SIG-M5 (cell line): ENCODE results near the gene ACTG2.
"Not testable (repeated sequence)": the region's sequence is repeated elsewhere in the genome, so short reads cannot be mapped to it uniquely, and the experiment has no call there.

Experiments
- DNase-seq: peaks from one replicate; lab custom pipeline; 2025; lab: John Stamatoyannopoulos, UW

The ACTG2 gene

DNA sequence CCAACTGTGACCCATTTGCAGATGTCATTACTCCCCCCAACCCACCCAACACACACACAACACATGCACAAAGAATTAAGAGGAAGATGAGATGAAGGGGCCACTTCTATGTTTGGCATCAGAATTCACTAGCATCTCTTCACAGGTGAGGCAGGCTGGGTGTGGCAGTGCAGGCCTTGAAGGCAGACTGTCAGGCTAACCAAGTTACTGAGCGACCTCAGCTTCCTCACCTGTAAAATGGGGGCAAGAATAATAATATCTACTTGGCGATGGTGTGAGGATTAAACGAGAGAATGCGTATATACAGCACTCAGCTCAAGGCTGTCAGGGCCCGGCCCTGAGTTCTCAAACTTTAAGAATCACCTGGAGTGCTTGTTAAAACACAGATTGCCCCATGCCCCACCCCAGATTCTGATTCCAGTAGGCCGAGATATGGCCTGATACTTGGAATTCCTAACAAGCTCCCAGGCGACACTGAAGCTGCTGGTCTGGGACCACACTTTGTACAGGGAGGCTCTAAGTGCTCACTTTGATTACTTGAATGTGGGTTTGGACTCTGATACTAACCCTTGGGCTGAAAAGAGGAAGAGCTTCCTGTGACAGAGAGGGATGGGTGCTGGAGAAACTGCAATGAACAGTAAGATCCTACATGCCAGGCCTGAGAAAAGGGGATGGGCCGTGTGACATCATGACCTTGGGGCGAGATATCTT is 1.1 kb downstream of the ACTG2 start:
- DNase-seq = no peak

DNA sequence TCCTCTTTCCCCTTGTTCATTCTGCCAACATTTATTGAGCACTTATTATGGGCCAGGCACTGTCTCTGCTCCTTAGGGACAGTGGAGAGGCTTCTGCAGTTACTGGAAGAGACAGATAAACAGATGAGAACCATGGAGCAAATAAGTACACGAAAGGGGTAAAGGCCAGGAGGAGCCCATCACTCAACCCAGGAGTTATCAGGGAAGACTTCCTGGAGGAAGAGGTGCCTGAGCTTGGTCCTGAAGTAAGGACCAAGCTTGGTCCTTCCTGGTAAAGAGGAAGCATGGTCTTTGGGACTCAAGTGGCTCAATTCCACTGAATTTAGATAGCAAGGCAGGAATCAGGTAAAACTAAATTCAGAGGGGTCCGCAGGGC is 1.7 kb downstream of the ACTG2 start:
- DNase-seq = no peak

DNA sequence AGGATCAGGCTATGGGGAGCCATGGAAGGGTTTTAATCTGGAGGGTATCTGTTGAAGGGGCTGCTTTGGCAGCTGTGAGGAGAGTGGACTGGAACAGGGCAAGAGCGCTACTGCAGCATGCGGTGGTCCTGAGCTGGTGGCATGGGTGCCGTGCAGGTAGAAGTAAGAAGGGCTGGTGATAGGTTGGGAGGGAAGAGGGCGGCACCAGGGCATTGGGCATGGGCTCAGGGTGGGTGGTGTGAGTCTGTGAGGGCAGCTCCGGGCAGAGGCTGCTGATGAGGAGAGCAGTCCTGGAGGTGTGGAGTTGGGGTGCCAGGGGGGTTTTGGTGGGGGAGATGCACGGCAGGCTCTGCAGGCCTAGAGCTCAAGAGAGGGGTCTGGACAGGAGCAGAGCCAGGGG is 2.1 kb downstream of the ACTG2 start:
- no peak for DNase-seq

DNA sequence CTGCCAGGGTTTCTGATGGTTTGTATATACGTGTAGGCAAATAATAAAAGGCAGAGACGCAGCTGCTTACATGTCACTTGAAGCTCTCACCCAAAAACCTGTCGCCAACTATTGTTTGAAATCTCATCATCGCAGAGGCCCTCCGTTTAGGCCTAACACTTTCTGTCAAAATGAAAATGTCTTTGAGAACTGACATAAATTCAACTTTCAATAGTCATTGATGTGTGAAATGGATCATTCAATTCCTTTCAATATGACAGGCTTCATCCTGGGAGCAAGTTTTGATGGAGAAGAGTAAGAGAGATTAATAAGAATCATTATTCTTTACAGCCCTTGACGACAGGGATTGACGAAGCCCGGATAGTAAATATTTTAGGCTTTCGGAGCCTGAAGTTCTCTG is 2.7 kb downstream of the ACTG2 start:
- DNase-seq = no peak

DNA sequence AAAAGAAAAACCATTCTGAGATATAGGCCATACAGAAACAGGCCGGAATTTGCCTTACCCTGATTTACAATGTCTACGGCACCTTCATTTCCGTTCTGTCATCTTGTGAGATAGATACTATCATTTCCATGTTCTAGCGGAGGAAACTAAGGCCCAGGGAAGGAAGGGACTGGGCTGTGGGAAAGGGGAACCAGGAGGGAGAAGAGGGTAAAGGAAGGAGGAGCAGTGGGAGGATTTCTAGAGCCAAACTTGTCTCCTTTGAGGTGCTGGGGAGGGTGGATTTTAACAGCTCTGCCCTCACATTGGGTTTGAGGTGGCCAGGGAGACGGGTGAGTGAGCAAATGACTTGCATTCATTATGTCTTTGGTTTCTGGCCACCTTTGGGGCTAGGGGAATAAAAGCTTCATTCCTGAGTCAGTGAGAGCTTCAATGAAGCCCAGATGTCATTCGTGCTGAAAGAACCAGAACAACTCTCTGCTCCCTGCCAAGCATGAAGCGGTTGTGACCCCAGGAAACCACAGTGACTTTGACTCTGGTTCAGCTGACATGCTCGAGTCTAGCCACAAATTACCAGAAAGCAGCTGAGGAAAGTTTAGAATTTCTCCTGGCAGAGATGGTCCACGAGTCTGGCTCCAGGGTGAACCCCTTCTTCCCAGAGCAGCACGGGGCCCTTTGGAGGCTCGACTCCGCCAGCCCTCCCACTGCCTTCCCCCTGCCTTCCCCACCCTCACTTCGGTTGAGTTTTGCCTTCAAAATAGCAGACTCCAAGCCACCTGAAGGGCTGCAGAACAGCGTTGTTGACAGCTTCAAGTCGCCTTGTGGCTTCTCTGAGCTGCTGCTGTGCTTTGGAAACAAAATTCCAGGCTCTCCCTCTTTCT is 3.8 kb downstream of the ACTG2 start:
- DNase-seq = no peak

DNA sequence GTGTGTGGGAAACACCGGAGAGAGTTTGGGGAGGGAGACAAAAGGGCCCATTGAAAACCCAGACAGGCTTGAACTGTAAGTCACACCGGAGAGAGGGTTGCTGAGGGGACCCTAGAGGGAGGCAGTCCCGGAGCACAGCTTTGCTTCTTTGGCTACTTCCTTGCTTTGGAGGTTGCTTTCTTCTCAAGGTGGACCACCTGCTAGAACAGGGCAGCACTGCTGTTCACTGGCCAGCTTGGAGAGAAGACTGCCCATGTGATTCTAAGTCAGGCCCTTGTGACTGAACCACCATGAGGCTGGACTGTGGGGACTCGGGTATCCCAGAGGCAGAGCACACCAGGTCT is 4.4 kb downstream of the ACTG2 start:
- no peak for DNase-seq

DNA sequence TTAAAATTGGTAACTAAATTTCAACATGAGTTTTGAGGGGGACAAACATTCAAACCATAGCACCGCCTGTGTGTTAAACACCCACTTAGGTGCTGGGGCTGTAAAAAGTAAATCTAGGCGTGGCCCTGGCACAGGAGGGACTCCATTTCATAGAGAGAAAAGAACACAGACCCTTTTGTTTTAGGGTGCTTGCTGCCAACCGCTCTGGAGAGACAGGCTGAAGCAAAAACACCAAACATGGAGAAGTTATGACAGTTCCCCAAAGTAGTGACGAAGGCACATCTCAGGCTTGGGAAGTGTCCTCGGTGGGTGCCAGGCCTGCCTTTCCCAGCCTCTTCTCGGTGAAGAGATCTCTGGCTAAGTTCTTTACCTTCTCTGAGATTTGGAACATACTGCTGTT is 5.1 kb downstream of the ACTG2 start:
- no peak for DNase-seq

DNA sequence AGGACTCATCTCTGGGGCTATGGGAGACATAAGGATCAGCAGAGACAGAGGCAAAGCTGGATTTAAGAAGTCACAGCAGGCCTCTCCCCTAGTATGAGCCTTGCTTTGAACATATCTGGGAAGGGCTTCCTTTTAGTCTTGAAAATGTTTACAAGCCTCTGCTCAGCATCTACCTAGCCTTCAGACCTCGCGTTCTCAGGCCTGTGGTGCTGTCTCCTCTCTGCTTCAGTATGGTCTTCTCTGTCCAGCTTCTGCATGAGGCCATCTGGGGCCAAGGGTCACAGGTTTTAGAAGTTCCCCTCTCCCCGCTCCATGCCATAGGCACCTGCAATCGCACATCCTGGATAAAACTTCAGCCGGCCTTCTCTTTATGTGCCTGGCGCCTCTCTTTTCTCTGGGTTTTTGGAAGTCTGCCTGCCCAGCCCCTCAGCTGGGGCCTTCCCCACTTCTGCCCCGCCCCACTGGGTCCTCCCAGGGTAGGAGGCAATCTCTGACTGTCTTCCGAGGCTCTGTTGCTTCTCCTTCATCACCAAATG is 7.1 kb downstream of the ACTG2 start:
- no peak for DNase-seq

DNA sequence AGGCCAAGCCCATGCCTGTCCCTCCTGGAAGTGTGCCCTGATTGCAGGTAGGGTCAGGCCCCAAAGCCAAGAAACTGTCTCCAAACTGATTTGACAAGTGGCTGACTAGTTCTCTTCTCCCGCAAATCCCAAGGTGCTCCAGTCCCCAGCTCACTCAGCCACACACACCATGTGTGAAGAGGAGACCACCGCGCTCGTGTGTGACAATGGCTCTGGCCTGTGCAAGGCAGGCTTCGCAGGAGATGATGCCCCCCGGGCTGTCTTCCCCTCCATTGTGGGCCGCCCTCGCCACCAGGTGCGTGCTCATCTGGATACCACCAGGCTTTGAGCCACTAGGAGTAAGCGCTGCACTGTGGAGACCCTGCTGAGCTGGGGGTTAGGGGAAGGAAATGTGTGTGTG is 8.3 kb downstream of the ACTG2 start:
- no peak for DNase-seq

DNA sequence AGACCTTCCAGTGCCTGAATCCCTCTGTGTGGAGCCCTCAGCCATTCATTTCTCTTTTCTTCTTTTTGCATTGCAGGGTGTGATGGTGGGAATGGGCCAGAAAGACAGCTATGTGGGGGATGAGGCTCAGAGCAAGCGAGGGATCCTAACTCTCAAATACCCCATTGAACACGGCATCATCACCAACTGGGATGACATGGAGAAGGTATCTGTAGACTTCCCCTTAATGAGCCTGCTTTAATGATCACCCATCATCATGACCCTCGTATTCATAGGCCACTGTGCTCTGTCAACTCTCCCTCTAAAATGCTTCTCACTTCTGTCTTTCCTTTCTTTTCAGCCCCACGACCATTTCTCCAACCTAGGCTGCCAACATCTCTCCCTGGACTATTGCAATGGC is 9.5 kb downstream of the ACTG2 start:
- no peak for DNase-seq

DNA sequence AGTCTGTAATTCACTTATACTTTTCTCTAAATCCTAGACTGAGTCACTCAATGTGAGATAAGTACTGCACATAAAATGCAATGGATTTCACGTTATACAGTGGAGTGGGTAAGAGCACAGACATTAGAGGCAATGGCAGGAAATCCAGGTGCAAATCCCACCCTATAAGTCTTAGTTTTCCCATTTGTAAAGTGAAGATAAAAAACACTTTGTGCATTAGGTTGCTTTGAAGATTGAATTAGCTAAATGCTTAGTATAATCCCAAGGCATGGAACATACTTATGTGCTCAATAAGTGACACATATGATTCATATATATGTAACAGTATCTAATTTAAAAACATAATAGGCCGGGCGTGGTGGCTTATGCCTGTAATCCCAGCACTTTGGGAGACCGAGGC is 10.5 kb downstream of the ACTG2 start:
- DNase-seq = no peak

DNA sequence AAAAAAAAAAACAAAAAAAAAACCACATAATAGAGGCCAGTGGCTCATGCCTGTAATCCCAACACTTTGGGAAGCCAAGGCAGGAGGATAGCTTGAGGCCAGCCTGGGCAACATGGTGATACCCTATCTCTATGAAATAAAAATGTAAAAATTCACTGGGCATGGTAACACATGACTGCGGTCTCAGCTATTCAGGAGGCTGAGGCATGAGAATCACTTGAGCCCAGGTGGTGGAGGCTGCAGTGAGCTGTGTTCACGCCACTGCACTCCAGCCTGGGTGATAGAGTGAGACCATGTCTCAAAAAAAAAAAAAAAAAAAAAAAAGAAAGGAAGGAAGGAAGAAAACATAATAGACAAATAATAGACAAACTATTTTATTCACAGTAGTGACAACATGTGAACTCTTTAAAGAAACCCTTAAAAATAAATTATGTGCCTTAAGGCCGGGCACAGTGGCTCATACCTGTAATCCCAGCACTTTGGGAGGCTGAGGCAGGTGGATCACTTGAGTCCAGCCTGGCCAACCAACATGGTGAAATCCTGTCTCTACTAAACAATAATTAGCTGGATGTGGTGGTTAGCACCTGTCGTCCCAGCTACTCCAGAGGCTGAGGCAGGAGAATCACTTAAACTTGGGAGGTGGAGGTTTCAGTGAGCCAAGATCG is 11.3 kb downstream of the ACTG2 start:
- not testable (repeated sequence) for DNase-seq

DNA sequence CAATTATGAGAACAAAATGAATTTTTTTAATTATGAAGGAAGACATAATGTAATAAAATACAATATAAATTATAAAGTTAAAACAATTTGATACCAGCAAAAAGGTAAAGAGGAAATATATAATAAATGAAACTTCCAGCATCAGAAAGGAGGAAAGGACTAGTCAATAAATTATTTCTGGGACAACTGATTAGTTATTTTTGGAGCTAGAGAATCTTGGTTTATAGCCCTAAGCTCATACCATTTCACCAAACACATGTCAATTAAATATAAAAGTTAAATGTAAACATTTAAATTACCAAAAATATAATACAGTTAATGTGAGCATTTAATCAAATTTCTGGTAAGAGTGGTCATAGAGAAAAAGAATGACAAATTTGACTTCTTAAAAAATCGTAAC is 12.1 kb downstream of the ACTG2 start:
- DNase-seq = no peak

DNA sequence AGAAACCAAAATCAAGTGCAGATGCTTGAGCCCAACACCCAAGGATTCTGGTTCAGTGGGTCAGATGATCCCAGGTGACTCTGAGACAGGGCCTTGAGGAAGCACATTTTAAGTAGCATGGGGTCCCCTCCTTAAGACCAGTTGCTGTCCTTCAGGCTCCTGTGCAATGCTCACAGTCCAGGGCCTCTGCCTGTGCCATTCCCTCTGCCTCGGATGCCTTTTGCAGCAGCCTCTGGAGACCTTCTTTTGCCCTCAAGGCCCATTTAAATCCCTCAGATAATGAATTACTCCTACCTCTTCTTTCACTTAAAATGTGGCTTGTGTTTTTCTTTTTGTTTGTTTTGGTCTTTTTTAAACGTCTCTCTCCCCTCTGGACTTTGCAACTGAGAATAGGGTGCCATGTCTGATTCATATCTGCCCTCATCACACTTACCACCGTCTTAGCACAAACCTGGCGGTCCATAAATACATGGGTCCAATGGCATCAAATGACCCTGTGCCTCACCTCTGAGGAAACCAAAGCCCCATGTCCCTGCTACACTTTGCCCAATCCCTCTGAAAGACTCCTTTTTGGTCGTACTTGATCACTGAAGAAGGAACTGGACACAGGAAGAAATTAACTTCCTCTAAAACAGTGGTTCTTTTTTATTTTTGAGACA is 14.2 kb downstream of the ACTG2 start:
- no peak for DNase-seq

DNA sequence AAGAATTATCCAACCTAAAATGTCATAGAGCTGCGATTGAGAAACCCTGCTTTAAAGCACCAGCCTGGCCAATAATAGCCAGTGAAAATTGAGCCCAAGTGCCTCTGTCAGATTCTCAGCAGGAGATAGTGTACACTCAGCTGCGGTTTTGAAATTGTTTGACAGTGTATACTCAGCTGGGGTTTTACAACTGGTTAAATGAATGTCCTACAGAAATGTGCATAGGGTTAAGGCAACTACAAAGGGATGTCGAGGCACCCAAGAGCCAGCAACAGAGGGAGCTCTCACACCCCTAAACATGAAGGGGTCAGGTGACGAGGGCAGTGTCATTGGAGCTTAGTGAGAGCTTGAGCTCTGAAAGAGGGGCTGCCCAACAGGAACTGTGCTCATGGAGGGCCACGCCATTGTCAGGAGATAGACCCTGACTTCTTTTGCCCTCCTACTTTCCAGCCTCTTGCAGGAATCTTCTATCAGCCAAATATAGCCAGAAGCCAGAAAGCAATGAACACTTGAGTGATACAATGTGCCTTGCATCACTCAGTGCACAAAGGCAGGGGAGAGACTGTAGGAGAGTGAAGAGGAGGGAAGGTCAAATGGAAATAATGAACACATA is 15.1 kb downstream of the ACTG2 start:
- DNase-seq = no peak

DNA sequence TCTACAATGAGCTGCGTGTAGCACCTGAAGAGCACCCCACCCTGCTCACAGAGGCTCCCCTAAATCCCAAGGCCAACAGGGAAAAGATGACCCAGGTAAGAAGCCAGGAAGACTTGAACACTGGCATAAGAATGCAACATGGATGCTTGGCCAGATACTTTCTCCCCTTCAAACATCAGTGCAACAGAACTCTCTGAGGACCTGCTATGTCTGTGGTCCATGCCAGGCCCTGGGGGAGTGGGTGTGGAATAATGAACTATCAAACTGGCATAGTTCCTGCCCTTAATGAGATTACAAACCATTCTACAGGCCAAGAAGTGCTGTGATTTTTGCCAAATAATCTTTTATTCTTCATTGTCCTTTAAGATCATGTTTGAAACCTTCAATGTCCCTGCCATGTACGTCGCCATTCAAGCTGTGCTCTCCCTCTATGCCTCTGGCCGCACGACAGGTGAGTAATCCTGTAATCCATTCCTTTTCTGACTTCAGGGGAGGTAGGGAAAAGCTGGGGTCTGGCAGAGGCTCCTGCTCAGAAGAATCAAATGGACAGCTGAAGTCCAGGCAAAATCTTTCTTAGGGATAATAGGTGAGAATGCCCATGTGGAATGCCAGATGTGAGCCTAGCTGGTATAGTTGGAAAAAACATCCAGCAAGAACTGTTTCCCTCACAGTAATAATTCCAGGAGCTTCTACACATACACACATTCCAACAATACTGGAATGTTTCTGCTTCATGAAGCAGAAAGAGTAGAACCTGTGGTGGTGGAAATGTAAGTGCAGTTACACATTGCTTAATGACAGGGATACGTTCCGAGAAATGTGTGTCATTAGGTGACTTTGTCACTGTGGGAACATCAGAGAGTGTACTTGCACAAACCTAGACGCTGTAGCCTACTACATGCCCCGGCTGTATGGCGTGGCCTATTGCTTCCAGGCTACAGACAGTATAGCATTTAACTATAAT is 16.2 kb downstream of the ACTG2 start:
- DNase-seq = no peak

DNA sequence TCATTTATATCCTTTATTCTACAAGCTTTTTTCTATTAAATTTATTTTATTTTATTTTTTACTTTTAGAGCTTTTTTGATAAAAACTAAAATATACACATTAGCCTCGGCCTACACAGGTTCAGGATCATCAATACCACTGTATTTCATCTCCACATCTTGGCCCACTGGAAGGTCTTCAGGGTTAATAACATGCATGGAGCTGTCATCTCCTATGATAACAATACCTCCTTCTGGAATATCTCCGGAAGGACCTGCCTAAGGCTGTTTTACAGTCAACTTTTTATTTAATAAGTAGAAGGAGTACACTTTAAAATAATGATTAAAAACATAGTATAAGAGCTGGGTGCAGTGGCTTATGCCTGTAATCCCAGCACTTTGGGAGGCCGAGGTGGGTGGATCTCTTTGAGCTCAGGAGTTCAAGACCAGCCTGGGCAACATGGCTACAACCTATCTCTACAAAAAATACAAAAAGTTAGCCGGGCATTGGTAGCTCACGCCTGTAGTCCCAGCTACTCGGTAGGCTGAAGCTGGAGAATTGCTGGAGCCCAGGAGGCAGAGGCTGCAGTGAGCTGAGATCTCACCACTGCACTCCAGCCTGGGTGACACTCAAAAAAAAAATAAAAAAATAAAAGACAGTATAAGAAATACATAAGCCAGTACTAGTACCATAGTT is 18.2 kb downstream of the ACTG2 start:
- no peak for DNase-seq

DNA sequence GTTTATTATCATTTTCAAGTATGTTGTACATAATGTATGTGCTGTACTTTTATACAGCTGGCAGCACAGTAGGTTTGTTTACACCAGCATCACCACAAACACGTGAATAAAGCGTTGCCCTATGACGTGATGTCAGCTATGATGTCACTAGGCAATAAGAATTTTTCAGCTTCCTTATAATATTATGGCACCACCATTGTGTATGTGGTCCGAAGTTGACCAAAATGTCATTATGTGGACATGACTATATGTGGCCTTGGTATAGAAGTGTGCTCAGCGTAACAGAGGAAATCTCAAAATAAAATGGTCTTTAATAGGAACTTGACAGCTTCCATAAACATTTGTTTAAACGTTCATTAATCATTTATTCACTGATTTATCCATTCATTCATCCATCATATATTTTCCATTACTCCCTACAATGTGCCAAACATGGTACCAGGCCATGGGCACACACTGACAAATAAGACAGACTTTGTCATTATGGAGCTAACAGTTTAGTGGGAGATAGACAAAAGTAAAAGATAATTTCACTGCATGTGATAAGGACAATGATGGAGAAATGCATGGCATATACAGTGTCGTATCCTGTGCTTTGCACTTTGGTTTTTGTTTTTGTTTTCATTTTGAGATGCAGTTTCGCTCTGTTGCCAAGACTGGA is 18.9 kb downstream of the ACTG2 start:
- DNase-seq = no peak

DNA sequence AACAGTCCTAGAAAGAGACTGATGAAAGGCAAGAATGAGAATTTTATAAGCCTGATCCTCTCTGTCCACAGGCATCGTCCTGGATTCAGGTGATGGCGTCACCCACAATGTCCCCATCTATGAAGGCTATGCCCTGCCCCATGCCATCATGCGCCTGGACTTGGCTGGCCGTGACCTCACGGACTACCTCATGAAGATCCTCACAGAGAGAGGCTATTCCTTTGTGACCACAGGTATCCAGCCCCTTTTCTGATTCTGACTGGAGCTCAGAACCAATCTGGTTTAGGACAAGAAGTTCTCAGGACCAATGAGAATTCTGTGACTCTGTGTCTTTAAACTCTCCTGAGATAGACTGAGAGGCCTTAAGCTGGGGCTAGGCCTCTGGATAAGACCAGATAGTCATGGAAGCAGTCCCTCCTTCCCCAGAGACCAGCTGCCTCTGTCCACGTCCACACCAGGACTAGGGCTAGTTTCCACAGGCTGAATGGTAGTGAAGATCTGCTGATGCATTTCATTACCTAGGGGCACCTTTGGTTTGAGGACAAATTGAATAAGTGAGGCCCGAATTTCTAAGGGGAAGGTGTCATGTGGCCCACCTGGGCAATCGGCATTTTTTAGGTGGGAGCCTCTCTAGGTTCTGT is 20.7 kb downstream of the ACTG2 start:
- DNase-seq = no peak
